SH-SY5Y (cell line): ENCODE results near the gene LDHD.

ENCODE experiments used
- GATA2 ChIP-seq: IDR thresholded peaks from 2 replicates; pipeline ENCODE4 v1.6.1; 2011; ENCODE audit warnings: mild to moderate bottlenecking, low read depth, low read length
- GATA3 ChIP-seq: IDR thresholded peaks from 2 replicates; pipeline ENCODE4 v1.6.1; 2011; ENCODE audit warnings: low read depth, mild to moderate bottlenecking, low read length, moderate library complexity

DNA sequence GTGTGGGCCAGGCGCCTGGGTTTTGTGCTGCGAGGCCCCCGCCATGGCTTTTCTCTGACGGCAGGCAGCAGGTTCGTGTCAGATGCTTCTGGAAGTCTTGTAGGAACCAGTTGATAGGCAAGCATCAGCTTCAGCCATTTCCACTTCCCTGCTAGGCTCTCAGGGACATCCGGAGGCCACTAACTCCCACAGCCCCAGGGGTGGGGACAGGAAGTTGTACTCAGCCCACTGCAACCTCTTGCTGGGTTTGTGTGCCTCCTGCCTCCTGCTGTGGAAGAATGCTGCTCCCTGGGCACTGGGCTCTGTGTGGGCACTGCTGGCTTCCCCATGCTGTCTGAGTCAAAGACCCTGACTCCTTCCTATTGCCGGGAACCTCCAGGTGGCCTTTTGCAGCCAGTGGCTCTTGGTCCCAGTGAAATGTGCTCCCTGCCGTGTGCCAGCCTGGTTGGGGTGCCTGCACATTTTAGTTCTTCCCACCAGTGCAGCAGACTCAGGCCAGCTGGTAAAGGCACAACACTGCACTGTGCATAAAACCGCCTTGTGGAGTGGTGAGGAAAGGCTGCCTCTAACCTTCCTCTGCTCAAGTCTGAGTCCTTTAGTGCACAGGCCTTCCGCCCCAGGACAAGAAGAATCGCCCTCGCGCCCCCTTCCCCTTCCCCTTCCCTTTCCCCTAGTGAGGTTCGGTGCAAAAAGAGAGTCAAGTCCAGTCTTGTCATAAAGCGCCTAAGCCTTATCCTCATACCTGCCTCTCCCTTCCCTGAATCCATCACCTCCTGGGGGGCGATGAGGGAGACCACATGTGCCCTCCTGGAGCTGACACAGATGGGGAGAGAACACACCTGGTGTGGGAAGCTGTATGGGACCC lies 16.6 kb downstream of the LDHD start:
- TF ChIP-seq GATA2 (no peak), GATA3 (no peak)
